Trophoblast cell (in vitro differentiated cells and primary cell): ENCODE results near the gene SMARCD1.
"Not testable (repeated sequence)": the region's sequence is repeated elsewhere in the genome, so short reads cannot be mapped to it uniquely, and the experiment has no call there.

Source experiments
- DNase-seq, 2 donors: peaks; one replicate each; pipeline ENCODE4 v3.0.0-alpha.2; 2016
- H2AFZ ChIP-seq: 2 replicates; pipeline ENCODE4 v1.6.1; 2013; ENCODE audit warnings: low read length, moderate library complexity, mild to moderate bottlenecking; ENCODE audit not compliant: insufficient read depth, poor library complexity
- H2AK5ac ChIP-seq: 2 replicates; pipeline ENCODE4 v1.6.1; 2013; ENCODE audit warnings: mild to moderate bottlenecking, low read length
- H2BK120ac ChIP-seq: 2 replicates; pipeline ENCODE4 v1.6.1; 2013; ENCODE audit warnings: low read length, mild to moderate bottlenecking, moderate library complexity; ENCODE audit not compliant: insufficient read depth, poor library complexity
- H2BK12ac ChIP-seq: 2 replicates; pipeline ENCODE4 v1.6.1; 2013; ENCODE audit warnings: mild to moderate bottlenecking, low read length, moderate library complexity
- H2BK5ac ChIP-seq: 2 replicates; pipeline ENCODE4 v1.6.1; 2013; ENCODE audit warnings: low read length, low read depth, moderate library complexity, mild to moderate bottlenecking; ENCODE audit not compliant: poor library complexity
- H3K14ac ChIP-seq: 2 replicates; pipeline ENCODE4 v1.6.1; 2013; ENCODE audit warnings: mild to moderate bottlenecking, low read length
- H3K18ac ChIP-seq: 2 replicates; pipeline ENCODE4 v1.6.1; 2013; ENCODE audit warnings: mild to moderate bottlenecking, low read length
- H3K23ac ChIP-seq: 2 replicates; pipeline ENCODE4 v1.6.1; 2013; ENCODE audit warnings: low read length
- H3K27ac ChIP-seq: 2 replicates; pipeline ENCODE4 v1.5.1; 2013; ENCODE audit warnings: low read depth, mild to moderate bottlenecking, inconsistent platforms, low read length, moderate library complexity
- H3K27me3 ChIP-seq: 2 replicates; pipeline ENCODE4 v1.6.1; 2013; ENCODE audit warnings: inconsistent platforms, mild to moderate bottlenecking, low read length, moderate library complexity; ENCODE audit not compliant: insufficient read depth
- H3K36me3 ChIP-seq, 2 experiments: 1 replicate in 1 of 2; 2 replicates in 1 of 2; pipeline ENCODE4 v1.6.1; 2013; ENCODE audit warnings: low read length in 2 of 2, mild to moderate bottlenecking in 2 of 2, moderate library complexity in 1 of 2; ENCODE audit not compliant: insufficient read depth in 2 of 2, control insufficient read depth in 1 of 2
- H3K4ac ChIP-seq: 2 replicates; pipeline ENCODE4 v1.6.1; 2013; ENCODE audit warnings: low read depth, mild to moderate bottlenecking, low read length, moderate library complexity
- H3K4me1 ChIP-seq, 2 experiments: 1 replicate in 1 of 2; 2 replicates in 1 of 2; pipeline ENCODE4 v1.6.1; 2013; ENCODE audit warnings: low read length in 2 of 2, mild to moderate bottlenecking in 2 of 2, moderate library complexity in 1 of 2; ENCODE audit not compliant: insufficient read depth in 2 of 2, control insufficient read depth in 1 of 2
- H3K4me2 ChIP-seq: 2 replicates; pipeline ENCODE4 v1.6.1; 2013; ENCODE audit warnings: inconsistent platforms, mild to moderate bottlenecking, low read length, moderate library complexity
- H3K4me3 ChIP-seq: 2 replicates; pipeline ENCODE4 v1.5.1; 2013; ENCODE audit warnings: mild to moderate bottlenecking, low read depth, low read length, inconsistent platforms
- H3K79me1 ChIP-seq: one replicate; pipeline ENCODE4 v1.6.1; 2013; ENCODE audit warnings: low read length
- H3K79me2 ChIP-seq: 2 replicates; pipeline ENCODE4 v1.6.1; 2013; ENCODE audit warnings: low read length, mild to moderate bottlenecking; ENCODE audit not compliant: control insufficient read depth, insufficient read depth, poor library complexity
- H3K9ac ChIP-seq: 2 replicates; pipeline ENCODE4 v1.6.1; 2013; ENCODE audit warnings: mild to moderate bottlenecking, low read length
- H3K9me3 ChIP-seq: 2 replicates; pipeline ENCODE4 v1.6.1; 2013; ENCODE audit warnings: low read depth, mild to moderate bottlenecking, control low read depth, inconsistent platforms, low read length; ENCODE audit not compliant: insufficient read depth
- H4K12ac ChIP-seq: 2 replicates; pipeline ENCODE4 v1.6.1; 2013; ENCODE audit warnings: low read depth, mild to moderate bottlenecking, low read length, moderate library complexity
- H4K8ac ChIP-seq: 2 replicates; pipeline ENCODE4 v1.6.1; 2013; ENCODE audit warnings: low read depth, mild to moderate bottlenecking, low read length, moderate library complexity
- H4K91ac ChIP-seq: one replicate; pipeline ENCODE4 v1.6.1; 2013; ENCODE audit warnings: low read depth, mild to moderate bottlenecking, low read length, moderate library complexity
- WGBS: extraction: QIAGEN DNeasy Blood & Tissue Kit; methylation state at CpG from one replicate; pipeline ENCODE4 v1.1.7; 2013; ENCODE audit warnings: missing lambda C conversion rate; ENCODE audit not compliant: insufficient read length, insufficient coverage; ENCODE audit errors: extremely low coverage; 5-methylcytosine and 5-hydroxymethylcytosine counted together

The SMARCD1 gene

DNA sequence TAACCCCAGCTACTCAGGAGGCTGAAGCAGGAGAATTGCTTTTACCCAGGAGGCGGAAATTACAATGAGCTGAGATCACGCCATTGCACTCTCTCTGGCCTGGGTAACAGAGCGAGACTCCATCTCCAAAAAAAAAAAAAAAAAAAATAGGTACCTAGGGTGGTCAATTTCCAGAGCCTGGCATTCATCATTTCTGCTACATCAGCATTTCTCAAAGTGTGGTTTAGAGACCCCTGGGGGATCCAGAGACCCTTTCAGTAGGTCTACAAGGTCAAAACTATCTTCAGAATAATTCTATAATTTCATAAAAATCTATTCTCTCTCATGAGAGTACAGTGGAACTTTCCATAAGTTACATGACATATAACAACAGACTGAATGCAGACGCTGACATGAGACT is 62.1 kb downstream of the SMARCD1 start:
- H2BK12ac ChIP-seq, result no peak overlapping the region
- H4K91ac ChIP-seq, result no peak overlapping the region
- H3K27me3 ChIP-seq, result no peaks in the 10 kb centered on the region
- WGBS, result no CpG with 5 or more reads among the region's 4 CpGs
- H2AK5ac ChIP-seq, result no peak overlapping the region
- no peaks in the 10 kb centered on the region for H3K79me1 ChIP-seq
- no peak overlapping the region for H3K27ac ChIP-seq
- no peak overlapping the region for H2BK120ac ChIP-seq
- H3K9me3 ChIP-seq, result no peaks in the 10 kb centered on the region
- no peak overlapping the region for H3K4me2 ChIP-seq
- no peak overlapping the region for H4K8ac ChIP-seq
- H2AFZ ChIP-seq, result no peak overlapping the region
- H3K36me3 ChIP-seq, result peaks cover 0 to under 1% of the 10 kb centered on the region in 2 experiments
- H2BK5ac ChIP-seq, result no peak overlapping the region
- H3K4ac ChIP-seq, result no peak overlapping the region
- H3K14ac ChIP-seq, result no peak overlapping the region
- no peak for DNase-seq
- no peak overlapping the region for H3K4me3 ChIP-seq
- peaks cover 0 to 3% of the 10 kb centered on the region in 2 experiments for H3K4me1 ChIP-seq
- H3K9ac ChIP-seq, result no peak overlapping the region
- H3K18ac ChIP-seq, result no peak overlapping the region
- H3K23ac ChIP-seq, result no peak overlapping the region
- H4K12ac ChIP-seq, result no peak overlapping the region
- H3K79me2 ChIP-seq, result no peaks in the 10 kb centered on the region

DNA sequence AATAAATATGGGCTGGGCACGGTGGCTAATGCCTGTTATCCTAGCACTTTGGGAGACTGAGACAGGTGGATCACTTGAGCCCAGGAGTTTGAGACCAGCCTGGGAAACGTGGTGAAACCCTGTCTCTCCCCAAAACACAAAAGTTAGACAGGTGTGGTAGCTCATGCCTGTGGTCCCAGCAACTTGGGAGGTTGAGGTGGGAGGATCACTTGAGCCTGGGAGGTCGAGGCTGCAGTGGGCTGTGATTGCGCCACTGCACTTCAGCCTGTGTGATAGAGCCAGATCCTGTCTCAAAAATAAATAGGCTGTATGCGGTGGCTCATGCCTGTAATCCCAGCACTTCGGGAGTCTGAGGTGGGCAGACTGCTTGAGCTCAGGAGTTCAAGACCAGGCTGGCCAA is 62.9 kb downstream of the SMARCD1 start:
- not testable (repeated sequence) for H2BK120ac ChIP-seq

DNA sequence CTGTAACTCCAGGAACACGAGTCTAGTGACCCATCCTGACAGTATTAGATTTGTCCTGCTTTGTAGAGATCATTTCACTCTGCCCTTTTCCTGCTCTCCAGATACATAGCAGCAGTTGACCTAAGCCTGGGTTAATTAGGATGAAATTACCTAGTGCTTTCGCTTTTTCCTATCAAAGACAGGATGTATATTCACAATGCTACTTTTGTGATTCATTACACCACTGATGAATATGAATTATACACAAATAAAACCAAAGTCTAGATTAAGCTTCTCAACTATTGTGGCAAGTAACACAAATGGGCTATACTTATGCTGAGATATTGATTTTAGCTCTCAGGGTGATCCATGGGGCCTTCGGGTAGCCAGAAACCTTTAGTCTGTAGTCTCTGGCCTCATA is 64.2 kb downstream of the SMARCD1 start:
- Histone ChIP-seq H3K4ac (no peak overlapping the region), H2BK120ac (no peak overlapping the region), H2AK5ac (no peak overlapping the region), H2AFZ (no peak overlapping the region), H4K8ac (no peak overlapping the region), H3K36me3 (no peaks in the 10 kb centered on the region), H3K9ac (no peak overlapping the region), H3K4me3 (no peak overlapping the region), H3K14ac (no peak overlapping the region), H3K4me1 (no peaks in the 10 kb centered on the region), H2BK5ac (no peak overlapping the region), H4K91ac (no peak overlapping the region), H3K4me2 (no peak overlapping the region), H3K18ac (no peak overlapping the region), H3K27me3 (no peaks in the 10 kb centered on the region), H4K12ac (no peak overlapping the region), H3K79me1 (no peaks in the 10 kb centered on the region), H2BK12ac (no peak overlapping the region), H3K27ac (no peak overlapping the region), H3K9me3 (no peaks in the 10 kb centered on the region), H3K23ac (no peak overlapping the region), H3K79me2 (no peaks in the 10 kb centered on the region)
- DNase-seq, result no peak
- WGBS, result no CpG with 5 or more reads among the region's 3 CpGs

More for the DNA sequence above, 62.9 kb downstream of the SMARCD1 start:
- H3K14ac ChIP-seq, H3K36me3 ChIP-seq, H3K4ac ChIP-seq, H3K9me3 ChIP-seq, H4K12ac ChIP-seq, DNase-seq, H2BK5ac ChIP-seq, H3K4me2 ChIP-seq, H2BK12ac ChIP-seq, H3K4me1 ChIP-seq, H3K27me3 ChIP-seq, H2AK5ac ChIP-seq, H2AFZ ChIP-seq, H4K8ac ChIP-seq, H3K18ac ChIP-seq, H4K91ac ChIP-seq, H3K27ac ChIP-seq, H3K23ac ChIP-seq, H3K9ac ChIP-seq, H3K79me2 ChIP-seq, H3K4me3 ChIP-seq, H3K79me1 ChIP-seq: not testable (repeated sequence)
- WGBS, result no CpG with 5 or more reads among the region's 6 CpGs
